SK-N-MC (cell line): Measurements from ENCODE around the gene CES4A.
"Not testable (repeated sequence)": the region's sequence is repeated elsewhere in the genome, so short reads cannot be mapped to it uniquely, and the experiment has no call there.

Experiments
- DNase-seq: peaks from one replicate; pipeline ENCODE4 v3.0.0-alpha.2; 2011; ENCODE audit warnings: low read depth, low spot score
- H3K27ac ChIP-seq: fragments of 200-600 bp; sonication (generic); 2 replicates; pipeline ENCODE4 v1.5.1; 2016; ENCODE audit warnings: mixed run types
- H3K36me3 ChIP-seq: fragments of 200-600 bp; sonication (generic); 2 replicates; pipeline ENCODE4 v1.6.1; 2017; ENCODE audit warnings: antibody characterized with exemption, low read length, mixed read lengths; ENCODE audit not compliant: insufficient read depth
- H3K4me3 ChIP-seq: fragments of 200-600 bp; sonication (generic); 2 replicates; pipeline ENCODE4 v1.5.1; 2016
- H3K9ac ChIP-seq: fragments of 200-600 bp; sonication (generic); 2 replicates; pipeline ENCODE4 v1.8.0; 2017; ENCODE audit warnings: mixed run types, mixed read lengths; ENCODE audit not compliant: insufficient read length
- H3K9me3 ChIP-seq: fragments of 200-600 bp; sonication (generic); 2 replicates; pipeline ENCODE4 v1.6.1; 2017; ENCODE audit warnings: low read depth, mild to moderate bottlenecking, antibody characterized with exemption, low read length, moderate library complexity, mixed read lengths
- EZH2 ChIP-seq: fragments of 200-600 bp; sonication (generic); IDR thresholded peaks from one replicate; pipeline ENCODE4 v1.6.1; 2017; ENCODE audit warnings: antibody characterized with exemption
- FOXP2 ChIP-seq: optimal IDR thresholded peaks from 2 replicates; pipeline ENCODE3; 2011; ENCODE audit warnings: mild to moderate bottlenecking, moderate library complexity; ENCODE audit not compliant: insufficient read depth; ENCODE audit errors: extremely low read length, control extremely low read depth
- POLR2AphosphoS5 ChIP-seq: IDR thresholded peaks from 2 replicates; pipeline ENCODE4 v1.6.1; 2012; ENCODE audit warnings: mild to moderate bottlenecking, low read depth, low read length, borderline replicate concordance

CES4A gene

DNA sequence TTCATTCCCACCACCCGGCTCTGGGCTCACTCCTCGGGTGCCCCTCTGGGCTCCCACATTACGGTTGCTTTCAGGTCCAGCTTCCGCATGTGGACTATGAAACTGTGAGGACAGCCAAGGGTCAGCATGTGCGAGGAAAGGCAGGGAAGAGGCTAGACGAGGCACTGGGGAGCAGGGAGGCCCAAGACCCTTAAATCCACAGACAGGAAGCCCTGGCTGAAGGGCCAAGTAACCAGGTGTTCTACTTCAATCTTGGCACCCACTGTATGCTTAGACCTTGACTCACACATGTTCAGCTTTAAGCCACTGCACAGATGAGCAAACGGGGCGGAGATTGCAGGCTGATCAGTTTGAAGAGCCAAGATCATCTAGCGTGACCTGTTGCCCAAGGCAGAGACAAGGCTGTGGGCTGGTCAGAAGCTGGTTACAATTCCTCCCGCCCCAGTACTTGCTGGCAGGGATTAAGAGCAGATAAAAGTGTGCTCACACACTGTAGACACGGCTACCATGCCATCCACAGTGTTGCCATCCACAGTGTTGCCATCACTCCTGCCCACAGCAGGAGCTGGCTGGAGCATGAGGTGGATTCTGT lies at the start of gene CES4A:
Gene CES4A (plus strand): TSS at position 393 of the 592 bp plus-strand sequence. CDS start 184 bp downstream, at position 577.
- TF ChIP-seq EZH2: no peak
- TF ChIP-seq FOXP2: no peak
- no peak for TF ChIP-seq POLR2AphosphoS5
- Histone ChIP-seq H3K36me3 (no peaks in the 10 kb centered on the region), H3K9me3 (no peaks in the 10 kb centered on the region), H3K4me3 (no peak within 1 kb of the TSS), H3K9ac (no peak within 1 kb of the TSS), H3K27ac (no peak within 1 kb of the TSS)
- no peak for DNase-seq

DNA sequence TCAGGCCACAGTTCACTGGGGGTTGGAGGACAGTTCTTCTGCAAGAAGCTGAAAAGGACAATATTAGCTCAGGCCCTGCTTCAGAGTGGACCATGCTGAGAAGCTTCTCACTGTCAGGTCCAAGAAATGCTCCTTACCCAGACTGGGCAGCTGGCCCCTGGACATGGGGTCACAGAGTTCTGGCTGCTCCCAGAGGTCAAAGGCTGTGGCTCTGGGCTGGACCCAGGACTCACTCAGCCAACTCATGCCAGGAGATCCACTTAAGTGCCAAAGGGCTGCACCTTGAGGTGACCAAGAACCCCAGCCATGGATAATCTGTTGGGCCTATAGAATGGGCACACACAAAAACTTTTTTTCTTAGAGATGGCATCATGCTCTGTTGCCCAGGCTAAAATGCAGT lies 49.0 kb upstream of the CES4A start:
- Histone ChIP-seq H3K4me3 (no peak overlapping the region), H3K9ac (no peak overlapping the region), H3K9me3 (no peaks in the 10 kb centered on the region), H3K36me3 (no peaks in the 10 kb centered on the region; the same call in 1 of the 2 replicates), H3K27ac (no peak overlapping the region)
- no peak for TF ChIP-seq EZH2
- TF ChIP-seq FOXP2: no peak
- no peak for TF ChIP-seq POLR2AphosphoS5
- no peak for DNase-seq

DNA sequence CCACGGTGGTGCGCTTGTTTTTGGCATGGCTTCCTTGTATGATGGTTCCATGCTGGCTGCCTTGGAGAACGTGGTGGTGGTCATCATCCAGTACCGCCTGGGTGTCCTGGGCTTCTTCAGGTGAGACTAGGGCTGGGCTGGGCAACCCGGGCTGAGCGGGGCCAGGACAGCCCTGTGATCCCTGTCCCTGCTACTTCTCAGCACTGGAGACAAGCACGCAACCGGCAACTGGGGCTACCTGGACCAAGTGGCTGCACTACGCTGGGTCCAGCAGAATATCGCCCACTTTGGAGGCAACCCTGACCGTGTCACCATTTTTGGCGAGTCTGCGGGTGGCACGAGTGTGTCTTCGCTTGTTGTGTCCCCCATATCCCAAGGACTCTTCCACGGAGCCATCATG lies 48.2 kb upstream of the CES4A start:
- no peak for DNase-seq
- H3K36me3 ChIP-seq: no peaks in the 10 kb centered on the region; the same call in 1 of the 2 replicates
- no peak overlapping the region for H3K27ac ChIP-seq
- no peak overlapping the region for H3K9ac ChIP-seq
- no peak overlapping the region for H3K4me3 ChIP-seq
- no peaks in the 10 kb centered on the region for H3K9me3 ChIP-seq
- no peak for TF ChIP-seq EZH2
- TF ChIP-seq POLR2AphosphoS5: no peak
- no peak for TF ChIP-seq FOXP2

DNA sequence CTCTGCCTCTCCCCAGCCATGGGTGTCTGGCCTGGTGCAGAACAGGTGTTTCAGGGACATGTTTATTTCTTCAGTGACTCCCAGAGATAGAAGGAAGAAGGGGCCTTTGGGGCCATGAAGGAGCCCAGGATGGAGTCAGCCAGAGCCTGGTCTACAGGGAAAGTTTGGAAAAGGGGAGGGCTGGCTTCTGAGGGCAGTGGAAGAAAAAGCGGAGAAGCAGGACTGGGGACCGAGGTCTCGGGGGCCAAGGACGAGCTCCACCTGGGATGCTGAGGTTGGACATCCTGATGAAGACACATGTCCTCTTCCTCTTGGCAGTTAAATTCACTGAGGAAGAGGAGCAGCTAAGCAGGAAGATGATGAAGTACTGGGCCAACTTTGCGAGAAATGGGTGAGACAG lies 45.4 kb upstream of the CES4A start:
- no peaks in the 10 kb centered on the region; the same call in 1 of the 2 replicates for H3K36me3 ChIP-seq
- DNase-seq: no peak
- TF ChIP-seq POLR2AphosphoS5: no peak
- no peaks in the 10 kb centered on the region for H3K9me3 ChIP-seq
- H3K4me3 ChIP-seq: no peak overlapping the region
- H3K27ac ChIP-seq: no peak overlapping the region
- no peak overlapping the region for H3K9ac ChIP-seq

DNA sequence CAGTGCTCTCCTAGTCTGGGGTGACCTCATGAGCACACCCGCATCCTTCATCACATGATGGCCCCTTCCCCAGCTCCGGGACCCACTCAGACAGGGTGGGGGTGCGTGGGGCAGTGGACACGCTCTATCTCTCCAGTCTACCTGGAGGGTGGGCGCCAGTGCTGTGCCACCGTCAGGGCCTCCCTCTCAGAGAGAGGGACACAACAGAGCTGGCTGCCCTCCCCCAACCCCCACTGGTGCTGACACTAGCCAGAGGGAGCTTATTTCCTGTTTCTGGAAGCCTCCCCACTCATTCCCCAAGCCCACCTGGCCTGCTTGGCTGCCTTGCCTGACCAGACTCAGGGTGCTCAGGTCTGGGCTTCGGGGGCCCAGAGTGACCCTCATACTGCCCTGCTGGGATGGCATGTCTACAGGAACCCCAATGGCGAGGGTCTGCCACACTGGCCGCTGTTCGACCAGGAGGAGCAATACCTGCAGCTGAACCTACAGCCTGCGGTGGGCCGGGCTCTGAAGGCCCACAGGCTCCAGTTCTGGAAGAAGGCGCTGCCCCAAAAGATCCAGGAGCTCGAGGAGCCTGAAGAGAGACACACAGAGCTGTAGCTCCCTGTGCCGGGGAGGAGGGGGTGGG lies 44.8 kb upstream of the CES4A start:
- Histone ChIP-seq H3K9me3 (no peaks in the 10 kb centered on the region), H3K27ac (no peak overlapping the region), H3K9ac (no peak overlapping the region), H3K36me3 (no peaks in the 10 kb centered on the region; the same call in 1 of the 2 replicates), H3K4me3 (no peak overlapping the region)
- no peak for DNase-seq
- TF ChIP-seq FOXP2: no peak

DNA sequence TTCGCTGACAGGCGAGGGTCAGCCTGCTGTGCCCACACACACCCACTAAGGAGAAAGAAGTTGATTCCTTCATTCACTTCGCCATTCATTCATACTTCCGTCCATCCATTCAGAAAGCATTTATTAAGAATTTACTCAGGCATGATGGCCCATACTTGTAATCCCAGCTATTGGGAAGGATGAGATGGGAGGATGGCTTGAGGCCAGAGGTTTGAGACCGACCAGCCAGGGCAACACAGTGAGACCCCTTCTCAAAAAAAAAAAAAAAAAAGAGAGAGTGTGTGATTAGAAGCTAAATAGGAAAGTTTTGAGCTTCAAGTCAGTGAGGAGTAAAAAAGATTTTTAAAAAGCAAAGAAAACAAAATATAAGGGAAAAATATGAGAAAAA lies 44.3 kb upstream of the CES4A start:
- no peak for TF ChIP-seq EZH2
- no peak for TF ChIP-seq FOXP2
- no peak for TF ChIP-seq POLR2AphosphoS5
- H3K9ac ChIP-seq: no peak overlapping the region
- no peak for DNase-seq
- no peaks in the 10 kb centered on the region; the same call in 1 of the 2 replicates for H3K36me3 ChIP-seq
- no peak overlapping the region for H3K27ac ChIP-seq
- H3K4me3 ChIP-seq: no peak overlapping the region
- no peaks in the 10 kb centered on the region for H3K9me3 ChIP-seq

DNA sequence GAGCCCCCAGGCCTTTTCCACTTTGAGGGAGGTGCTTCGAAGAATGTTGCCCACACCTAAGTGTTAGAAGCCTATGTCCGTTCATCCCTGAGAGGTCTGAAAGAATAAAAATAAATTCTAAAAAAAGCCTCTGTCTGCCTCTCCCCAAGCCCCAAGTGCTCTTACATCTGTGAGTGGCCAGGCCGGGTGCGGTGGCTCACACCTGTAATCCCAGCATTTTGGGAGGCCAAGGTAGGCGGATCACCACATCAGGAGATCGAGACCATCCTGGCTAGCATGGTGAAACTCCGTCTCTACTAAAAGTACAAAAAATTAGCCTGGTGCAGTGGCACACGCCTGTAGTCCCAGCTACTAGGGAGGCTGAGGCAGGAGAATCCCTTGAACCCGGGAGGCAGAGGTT lies 43.4 kb upstream of the CES4A start:
- H3K4me3 ChIP-seq, H3K36me3 ChIP-seq, H3K9ac ChIP-seq, H3K9me3 ChIP-seq, DNase-seq, H3K27ac ChIP-seq: not testable (repeated sequence)

DNA sequence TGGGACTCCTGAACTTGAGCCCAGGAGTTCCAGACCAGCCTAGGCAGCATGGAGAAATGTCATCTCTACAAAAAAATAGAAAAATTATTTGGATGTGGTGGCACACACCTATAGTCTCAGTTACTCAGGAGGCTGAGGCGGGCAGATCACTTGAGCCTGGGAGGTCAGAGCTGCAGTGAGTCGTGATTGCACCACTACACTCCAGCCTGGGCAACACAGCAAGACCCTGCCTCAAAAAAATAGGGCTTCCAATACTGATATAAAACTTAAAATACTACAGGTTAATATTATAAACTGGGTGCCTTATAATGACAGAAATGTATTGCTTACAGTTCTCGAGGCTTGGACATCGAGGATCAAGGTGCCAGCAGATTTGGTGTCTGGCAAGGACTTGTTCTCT lies 42.5 kb upstream of the CES4A start:
- H3K9me3 ChIP-seq: no peaks in the 10 kb centered on the region
- no peak overlapping the region for H3K4me3 ChIP-seq
- H3K36me3 ChIP-seq: no peaks in the 10 kb centered on the region; the same call in 1 of the 2 replicates
- DNase-seq: no peak
- H3K27ac ChIP-seq: no peak overlapping the region
- no peak overlapping the region for H3K9ac ChIP-seq
- TF ChIP-seq FOXP2 (no peak), EZH2 (no peak), POLR2AphosphoS5 (no peak)

DNA sequence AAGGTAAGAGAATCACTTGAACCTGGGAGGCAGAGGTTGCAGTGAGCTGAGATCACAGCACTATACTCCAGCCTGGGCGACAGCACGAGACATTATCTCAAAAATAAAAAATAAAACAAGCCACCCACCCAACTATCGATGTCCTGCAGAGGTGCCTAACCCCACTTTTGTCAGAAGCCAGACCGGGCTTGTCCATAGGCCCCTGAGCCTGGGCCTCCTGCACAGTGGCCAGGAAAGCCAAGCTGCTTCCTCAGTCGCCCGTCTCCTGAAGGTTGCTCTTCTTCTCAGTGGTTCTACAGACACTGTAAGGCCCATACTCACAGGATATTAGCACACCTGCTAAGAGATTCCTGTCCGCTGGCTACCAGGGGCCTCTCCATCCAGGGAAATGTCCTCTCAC lies 41.8 kb upstream of the CES4A start:
- DNase-seq: no peak
- Histone ChIP-seq H3K36me3 (no peaks in the 10 kb centered on the region; the same call in 1 of the 2 replicates), H3K4me3 (no peak overlapping the region), H3K9ac (no peak overlapping the region), H3K9me3 (no peaks in the 10 kb centered on the region), H3K27ac (no peak overlapping the region)
- TF ChIP-seq EZH2: no peak
- no peak for TF ChIP-seq FOXP2
- no peak for TF ChIP-seq POLR2AphosphoS5

DNA sequence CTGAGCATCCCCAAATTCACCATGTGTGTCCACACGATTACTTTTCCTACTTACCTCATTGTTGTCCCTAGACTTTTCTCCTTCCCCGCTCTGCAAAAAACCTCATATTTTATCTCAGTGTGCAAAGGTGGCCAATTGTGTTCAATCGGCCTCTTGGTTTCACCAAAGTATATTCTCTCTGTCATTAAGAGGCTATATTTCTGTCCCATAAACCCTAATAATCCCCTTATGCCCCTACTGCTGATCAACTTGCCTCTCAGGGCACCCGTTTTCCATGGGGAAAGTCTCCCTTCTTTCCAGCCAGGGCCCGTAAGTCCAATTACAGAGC lies 41.5 kb upstream of the CES4A start:
- Histone ChIP-seq H3K4me3 (no peak overlapping the region), H3K9ac (no peak overlapping the region), H3K27ac (no peak overlapping the region), H3K9me3 (no peaks in the 10 kb centered on the region), H3K36me3 (no peaks in the 10 kb centered on the region; the same call in 1 of the 2 replicates)
- TF ChIP-seq FOXP2 (no peak), EZH2 (no peak), POLR2AphosphoS5 (no peak)
- DNase-seq: no peak
